Endothelial cell of umbilical vein (primary cell): ENCODE measurements around the gene SGSM2. TPM values are rescaled to one million over a fixed set of nuclear protein-coding genes. Genes with fewer than 3 reads are reported as not detected.

Experiments
- BruUV-seq: library from RNA; stranded (reverse); fragments of 400-500 nt; replicated peaks from 2 replicates; lab custom pipeline; 2021; lab: Mats Ljungman, UMichigan
- CTCF ChIA-PET: fragments of 300-600, 350-600 bp; sonication (Branson Sonifier 250); formaldehyde crosslinking; loops from one replicate; lab custom pipeline; 2021; ENCODE audit warnings: antibody characterized with exemption, inconsistent platforms; lab: Charles Lee
- POLR2A ChIA-PET: fragments of 300-600, 350-600 bp; sonication (Branson Sonifier 250); formaldehyde crosslinking; loops from one replicate; lab custom pipeline; 2021; ENCODE audit warnings: antibody characterized with exemption, inconsistent platforms; lab: Charles Lee
- DNase-seq: peaks from one replicate; pipeline ENCODE4 v3.0.0-alpha.2; 2011; ENCODE audit warnings: low read depth, low spot score
- FAIRE-seq: peaks from 2 replicates; lab custom pipeline; 2011; peaks lifted over from hg19 to GRCh38; lab: Jason Lieb, UNC
- H2AFZ ChIP-seq: 2 replicates; pipeline ENCODE4 v1.6.0; 2012; ENCODE audit warnings: low read depth, low read length, control low read depth, inconsistent platforms
- H3K27ac ChIP-seq: 2 replicates; pipeline ENCODE4 v1.5.1; 2011; ENCODE audit warnings: low read depth, mild to moderate bottlenecking, control low read depth, low read length, moderate library complexity; ENCODE audit not compliant: insufficient read depth
- H3K27me3 ChIP-seq, 2 experiments: 2 replicates each; pipeline versions ENCODE4 v1.6.0 to v1.6.1; 2011; ENCODE audit warnings: low read length in 2 of 2, mixed read lengths in 1 of 2; ENCODE audit not compliant: control insufficient read depth in 2 of 2, insufficient read depth in 2 of 2
- H3K36me3 ChIP-seq, 2 experiments: 2 replicates in 1 of 2; 3 replicates in 1 of 2; pipeline ENCODE4 v1.5.1; 2011; ENCODE audit warnings: low read length in 2 of 2, mild to moderate bottlenecking in 1 of 2, moderate library complexity in 1 of 2; ENCODE audit not compliant: control insufficient read depth in 2 of 2, insufficient read depth in 2 of 2; ENCODE audit errors: extremely low read depth in 1 of 2
- H3K4me1 ChIP-seq: 3 replicates; pipeline ENCODE4 v1.5.1; 2011; ENCODE audit warnings: mild to moderate bottlenecking, low read length; ENCODE audit not compliant: control insufficient read depth, insufficient read depth; ENCODE audit errors: extremely low read depth
- H3K4me2 ChIP-seq: 2 replicates; pipeline ENCODE4 v1.6.1; 2011; ENCODE audit warnings: low read length, control low read depth, mixed read lengths; ENCODE audit not compliant: insufficient read depth
- H3K4me3 ChIP-seq, 3 experiments: fragments of 200-600 bp in 1 of 3; sonication (generic), shearing (Covaris generic) in 1 of 3; replicated peaks in 1 of 3; 2 replicates each; pipeline ENCODE4 v1.5.1; 2011 to 2016; ENCODE audit warnings: control low read depth in 3 of 3, low read length in 3 of 3, mild to moderate bottlenecking in 2 of 3, inconsistent platforms in 1 of 3, low read depth in 1 of 3, moderate library complexity in 1 of 3; ENCODE audit not compliant: insufficient read depth in 1 of 3
- H3K79me2 ChIP-seq: 2 replicates; pipeline ENCODE4 v1.6.0; 2012; ENCODE audit warnings: low read length, inconsistent platforms; ENCODE audit not compliant: control insufficient read depth, insufficient read depth
- H3K9ac ChIP-seq: replicated peaks from 2 replicates; pipeline ENCODE3; 2011; ENCODE audit warnings: low read length, control low read depth; ENCODE audit not compliant: insufficient read depth; ENCODE audit errors: extremely low read depth
- H3K9me1 ChIP-seq: replicated peaks from 3 replicates; pipeline ENCODE4 v1.6.0; 2011; ENCODE audit warnings: mild to moderate bottlenecking, low read length; ENCODE audit not compliant: control insufficient read depth, insufficient read depth; ENCODE audit errors: extremely low read depth
- H3K9me3 ChIP-seq: replicated peaks from 2 replicates; pipeline ENCODE4 v1.5.1; 2012; ENCODE audit warnings: low read length, inconsistent platforms; ENCODE audit not compliant: control insufficient read depth, insufficient read depth
- H4K20me1 ChIP-seq: replicated peaks from 2 replicates; pipeline ENCODE3; 2011; ENCODE audit warnings: mild to moderate bottlenecking, low read length; ENCODE audit not compliant: control insufficient read depth, insufficient read depth; ENCODE audit errors: extremely low read depth
- EZH2 ChIP-seq: IDR thresholded peaks from 2 replicates; pipeline ENCODE4 v1.6.1; 2012; ENCODE audit warnings: borderline replicate concordance, low read depth, mild to moderate bottlenecking, moderate library complexity, low read length, inconsistent platforms; ENCODE audit not compliant: severe bottlenecking
- FOS ChIP-seq: IDR thresholded peaks from 2 replicates; pipeline ENCODE4 v1.6.1; 2011; ENCODE audit warnings: mild to moderate bottlenecking, low read length, moderate library complexity, borderline replicate concordance; ENCODE audit not compliant: insufficient read depth
- GATA2 ChIP-seq: IDR thresholded peaks from 2 replicates; pipeline ENCODE4 v1.7.0; 2011; ENCODE audit warnings: low read depth, mild to moderate bottlenecking, moderate library complexity, mixed read lengths, low read length; ENCODE audit not compliant: insufficient read length, insufficient read depth
- JUN ChIP-seq: IDR thresholded peaks from 2 replicates; pipeline ENCODE4 v1.6.1; 2011; ENCODE audit warnings: borderline replicate concordance, low read depth; ENCODE audit not compliant: insufficient read length, insufficient read depth
- MYC ChIP-seq: IDR thresholded peaks from one replicate; pipeline ENCODE4 v1.6.1; 2011; ENCODE audit warnings: mild to moderate bottlenecking, low read depth, low read length
- POLR2A ChIP-seq: IDR thresholded peaks from 2 replicates; pipeline ENCODE4 v1.6.1; 2012; ENCODE audit warnings: low read depth, mild to moderate bottlenecking, control low read depth, low read length
- POLR2AphosphoS5 ChIP-seq: IDR thresholded peaks from 2 replicates; pipeline ENCODE4 v1.6.1; 2012; ENCODE audit warnings: low read depth, mild to moderate bottlenecking, control low read depth, low read length, moderate library complexity; ENCODE audit not compliant: insufficient read depth
- dilution Hi-C: fragments of 300-500 bp; cut with MboI; formaldehyde crosslinking; loops from one replicate; pipeline ENCODE4 v1.15.0; 2019; ENCODE audit warnings: low sequenced_read_pairs; ENCODE audit not compliant: extremely low pct_ligation_motif_present
- intact Hi-C: fragments of 100-400 bp; cut with micrococcal nuclease; formaldehyde crosslinking; loops from one replicate; pipeline ENCODE4 v1.10.0; 2022
- polyA plus RNA-seq, 4 experiments: library from polyadenylated mRNA; depleted of rRNA in 3 of 4; stranded (reverse) in 3 of 4; unstranded in 1 of 4; fragments of >200 nt; gene quantifications; 2 replicates each; pipeline versions ENCODE4 v1.2.1 to v1.2.3, GENCODE V29; 2011 to 2012; ENCODE audit warnings: missing spikeins in 1 of 4
- total RNA-seq: library from RNA; stranded (reverse); gene quantifications from 2 replicates; pipeline ENCODE4 v1.2.3, GENCODE V29; 2021
- TF ChIP-seq, protein P1 (sequence below): IDR thresholded peaks from 2 replicates; pipeline ENCODE4 v1.6.1; 2011; ENCODE audit not compliant: insufficient read depth, insufficient read length
- TF ChIP-seq, protein P2 (sequence below), 2 donors: IDR thresholded peaks; 1 replicate in 1 of 2; 2 replicates in 1 of 2; pipeline ENCODE4 v1.5.1; 2011; ENCODE audit warnings: low read length in 2 of 2, mild to moderate bottlenecking in 2 of 2, moderate library complexity in 2 of 2, control low read depth in 1 of 2, inconsistent platforms in 1 of 2, low read depth in 1 of 2; ENCODE audit not compliant: insufficient read depth in 1 of 2; ENCODE audit errors: extremely low read depth in 1 of 2

SGSM2 gene
- total and polyA plus RNA-seq, 2 donors (not counting 3 experiments of a cell fraction or from before 2014, with no cell fraction given), result 61.6 to 94.5 TPM

DNA sequence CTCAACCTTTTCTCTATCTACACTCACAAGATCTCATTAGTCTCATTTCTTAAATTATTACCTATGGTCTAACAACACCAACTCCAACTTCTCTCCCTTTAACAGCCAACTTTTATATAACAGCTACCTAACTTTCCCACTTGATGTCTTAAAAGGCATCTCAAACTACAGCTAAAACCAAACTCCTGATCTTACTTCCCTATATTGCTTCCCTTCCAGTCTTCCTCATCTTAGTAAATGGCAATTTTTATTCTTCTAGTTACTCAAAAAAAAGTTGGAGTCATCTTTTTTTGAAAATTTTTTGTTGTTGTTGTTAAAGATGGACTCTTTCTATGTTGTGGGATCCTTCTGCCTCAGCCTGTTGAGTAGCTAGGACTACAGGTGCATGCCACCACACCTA is 18.2 kb upstream of the SGSM2 start:
- H3K4me3 ChIP-seq, result no peak overlapping the region
- BruUV-seq, result no TSS peak
- ChIA-PET CTCF (no interaction called here), POLR2A (no interaction called here)
- TF ChIP-seq, protein P1, sequence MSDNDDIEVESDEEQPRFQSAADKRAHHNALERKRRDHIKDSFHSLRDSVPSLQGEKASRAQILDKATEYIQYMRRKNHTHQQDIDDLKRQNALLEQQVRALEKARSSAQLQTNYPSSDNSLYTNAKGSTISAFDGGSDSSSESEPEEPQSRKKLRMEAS, result no peak
- TF ChIP-seq POLR2A (no peak), POLR2AphosphoS5 (no peak), JUN (no peak), FOS (no peak), EZH2 (no peak), MYC (no peak), GATA2 (no peak)
- TF ChIP-seq, protein P2, sequence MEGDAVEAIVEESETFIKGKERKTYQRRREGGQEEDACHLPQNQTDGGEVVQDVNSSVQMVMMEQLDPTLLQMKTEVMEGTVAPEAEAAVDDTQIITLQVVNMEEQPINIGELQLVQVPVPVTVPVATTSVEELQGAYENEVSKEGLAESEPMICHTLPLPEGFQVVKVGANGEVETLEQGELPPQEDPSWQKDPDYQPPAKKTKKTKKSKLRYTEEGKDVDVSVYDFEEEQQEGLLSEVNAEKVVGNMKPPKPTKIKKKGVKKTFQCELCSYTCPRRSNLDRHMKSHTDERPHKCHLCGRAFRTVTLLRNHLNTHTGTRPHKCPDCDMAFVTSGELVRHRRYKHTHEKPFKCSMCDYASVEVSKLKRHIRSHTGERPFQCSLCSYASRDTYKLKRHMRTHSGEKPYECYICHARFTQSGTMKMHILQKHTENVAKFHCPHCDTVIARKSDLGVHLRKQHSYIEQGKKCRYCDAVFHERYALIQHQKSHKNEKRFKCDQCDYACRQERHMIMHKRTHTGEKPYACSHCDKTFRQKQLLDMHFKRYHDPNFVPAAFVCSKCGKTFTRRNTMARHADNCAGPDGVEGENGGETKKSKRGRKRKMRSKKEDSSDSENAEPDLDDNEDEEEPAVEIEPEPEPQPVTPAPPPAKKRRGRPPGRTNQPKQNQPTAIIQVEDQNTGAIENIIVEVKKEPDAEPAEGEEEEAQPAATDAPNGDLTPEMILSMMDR (IDR thresholded peaks at IDR 0.05; ENCODE audit: extremely low read depth in 1 of 2, insufficient read depth in 1 of 2, low read depth in 1 of 2, low read length in 2 of 2), result no peak
- DNase-seq (no peak), FAIRE-seq (no peak)
- H3K36me3 ChIP-seq, result peaks cover 3 to 7% of the 10 kb centered on the region in 2 experiments
- H3K27ac ChIP-seq, result no peak overlapping the region
- intact Hi-C loops, result no loop called here
- no peaks in the 10 kb centered on the region for H3K9me3 ChIP-seq
- H3K79me2 ChIP-seq, result no peaks in the 10 kb centered on the region
- no peak overlapping the region for H3K4me2 ChIP-seq
- no peaks in the 10 kb centered on the region for H3K4me1 ChIP-seq
- no peak overlapping the region for H2AFZ ChIP-seq
- no peaks in the 10 kb centered on the region for H3K9me1 ChIP-seq
- H4K20me1 ChIP-seq, result no peaks in the 10 kb centered on the region
- no peak overlapping the region for H3K9ac ChIP-seq
- H3K27me3 ChIP-seq, result no peaks in the 10 kb centered on the region
- dilution Hi-C loops, result no loop called here
